Liver (tissue), 9 donors: Measurements from ENCODE around the gene MEX3C. TPM values are rescaled to one million over a fixed set of nuclear protein-coding genes. Genes with fewer than 3 reads are reported as not detected.

Experiments
- DNase-seq: peaks from one replicate; pipeline ENCODE4 v3.0.0-alpha.2; 2017; ENCODE audit warnings: low spot score
- H3K27ac ChIP-seq, 2 donors: one replicate each; pipeline ENCODE4 v1.7.0; 2013; ENCODE audit warnings: inconsistent platforms in 2 of 2, low read length in 2 of 2, control low read depth in 1 of 2, low read depth in 1 of 2, mild to moderate bottlenecking in 1 of 2
- H3K27me3 ChIP-seq, 4 donors: one replicate each; pipeline versions ENCODE4 v1.6.1 to v1.7.0; 2013; ENCODE audit warnings: low read length in 3 of 4, inconsistent platforms in 1 of 4, mild to moderate bottlenecking in 1 of 4, moderate library complexity in 1 of 4; ENCODE audit not compliant: control insufficient read depth in 4 of 4, insufficient read depth in 4 of 4
- H3K36me3 ChIP-seq, 4 donors: one replicate each; pipeline versions ENCODE4 v1.6.1 to v1.7.0; 2013; ENCODE audit warnings: low read length in 3 of 4, mild to moderate bottlenecking in 3 of 4, low read depth in 1 of 4, moderate library complexity in 1 of 4; ENCODE audit not compliant: control insufficient read depth in 4 of 4, insufficient read depth in 3 of 4
- H3K4me1 ChIP-seq, 4 donors: one replicate each; pipeline versions ENCODE4 v1.6.1 to v1.7.0; 2013; ENCODE audit warnings: low read length in 3 of 4, mild to moderate bottlenecking in 3 of 4, moderate library complexity in 1 of 4; ENCODE audit not compliant: control insufficient read depth in 4 of 4, insufficient read depth in 4 of 4
- H3K4me3 ChIP-seq, 3 donors: one replicate each; pipeline versions ENCODE4 v1.6.1 to v1.7.0; 2013; ENCODE audit warnings: low read length in 3 of 3, control low read depth in 1 of 3, low read depth in 1 of 3, mild to moderate bottlenecking in 1 of 3
- H3K9ac ChIP-seq, 2 donors: one replicate each; pipeline ENCODE4 v1.7.0; 2013; ENCODE audit warnings: low read length in 2 of 2, mild to moderate bottlenecking in 2 of 2, moderate library complexity in 2 of 2, control low read depth in 1 of 2, low read depth in 1 of 2
- H3K9me3 ChIP-seq, 4 donors: one replicate each; pipeline versions ENCODE4 v1.6.1 to v1.7.0; 2013; ENCODE audit warnings: low read length in 3 of 4; ENCODE audit not compliant: control insufficient read depth in 4 of 4
- ATF3 ChIP-seq: IDR thresholded peaks from 2 replicates; pipeline ENCODE4 v1.6.1; 2016; ENCODE audit warnings: antibody characterized with exemption
- CTCF ChIP-seq: fragments of 150-350 bp; IDR thresholded peaks from 2 replicates; pipeline ENCODE4 v1.5.1; 2017; ENCODE audit warnings: improper control_type of control experiment, low read depth, low read length; ENCODE audit not compliant: missing input control
- EGR1 ChIP-seq, 2 donors: IDR thresholded peaks; 2 replicates each; pipeline ENCODE4 v1.6.1; 2016 to 2018; ENCODE audit warnings: antibody characterized with exemption in 2 of 2, low read depth in 2 of 2
- FOXA1 ChIP-seq: IDR thresholded peaks from 2 replicates; pipeline ENCODE4 v1.6.1; 2016; ENCODE audit warnings: antibody characterized with exemption
- FOXA2 ChIP-seq: IDR thresholded peaks from 2 replicates; pipeline ENCODE4 v1.6.1; 2016; ENCODE audit warnings: antibody characterized with exemption
- GABPA ChIP-seq, 2 donors: IDR thresholded peaks in 1 of 2; conservative IDR thresholded peaks in 1 of 2; 2 replicates each; pipeline ENCODE4 v1.6.1; 2016; ENCODE audit warnings: antibody characterized with exemption in 2 of 2, mild to moderate bottlenecking in 1 of 2, moderate library complexity in 1 of 2
- HNF4A ChIP-seq, 2 donors: conservative IDR thresholded peaks; 2 replicates each; pipeline ENCODE4 v1.6.1; 2016; ENCODE audit warnings: antibody characterized with exemption in 2 of 2, mild to moderate bottlenecking in 2 of 2
- HNF4G ChIP-seq: IDR thresholded peaks from 2 replicates; pipeline ENCODE4 v1.6.1; 2016; ENCODE audit warnings: antibody characterized with exemption
- JUND ChIP-seq, 2 donors: IDR thresholded peaks; 2 replicates each; pipeline ENCODE4 v1.6.1; 2016; ENCODE audit warnings: antibody characterized with exemption in 2 of 2
- MAX ChIP-seq: IDR thresholded peaks from 2 replicates; pipeline ENCODE4 v1.6.1; 2016; ENCODE audit warnings: antibody characterized with exemption
- NR2F2 ChIP-seq: IDR thresholded peaks from 2 replicates; pipeline ENCODE4 v1.6.1; 2016; ENCODE audit warnings: antibody characterized with exemption
- RAD21 ChIP-seq, 2 donors: IDR thresholded peaks; 2 replicates each; pipeline ENCODE4 v1.6.1; 2016; ENCODE audit warnings: antibody characterized with exemption in 2 of 2, mild to moderate bottlenecking in 2 of 2
- RXRA ChIP-seq, 2 donors: IDR thresholded peaks; 2 replicates each; pipeline ENCODE4 v1.6.1; 2017 to 2018; ENCODE audit warnings: antibody characterized with exemption in 2 of 2, mild to moderate bottlenecking in 1 of 2
- SP1 ChIP-seq: IDR thresholded peaks from 2 replicates; pipeline ENCODE4 v1.6.1; 2018; ENCODE audit warnings: antibody characterized with exemption, mild to moderate bottlenecking
- YY1 ChIP-seq: IDR thresholded peaks from 2 replicates; pipeline ENCODE4 v1.6.1; 2016; ENCODE audit warnings: antibody characterized with exemption, mild to moderate bottlenecking
- ZBTB33 ChIP-seq: IDR thresholded peaks from 2 replicates; pipeline ENCODE4 v1.6.1; 2016; ENCODE audit warnings: antibody characterized with exemption
- WGBS: extraction: QIAGEN DNeasy Blood & Tissue Kit; methylation state at CpG from one replicate; pipeline ENCODE4 v1.1.7; 2013; 5-methylcytosine and 5-hydroxymethylcytosine counted together
- polyA plus RNA-seq, 2 donors: library from polyadenylated mRNA; stranded (reverse) in 1 of 2; unstranded in 1 of 2; fragments of 200-250 nt in 1 of 2; fragments of >200 nt in 1 of 2; fragmentation: Nextera tagmentation in 1 of 2; extraction: Ambion mirVana in 1 of 2; gene quantifications; one replicate each; pipeline versions ENCODE4 v1.2.1 to v1.2.3, GENCODE V29; 2013 to 2015
- total RNA-seq, 2 donors: library from RNA; depleted of rRNA; stranded (reverse); fragments of >200 nt; gene quantifications; one replicate each; pipeline ENCODE4 v1.2.3, GENCODE V29; 2014
- donor health status: healthy.
- donor health status: healthy.
- donor health status: healthy.
- donor health status: healthy.
- donor health status: healthy.

Gene MEX3C
- total and polyA plus RNA-seq, 4 donors = 2.7 to 16.1 (median 8.6) TPM

- DNase-seq = no peak
- H3K27me3 ChIP-seq = no peaks in the 10 kb centered on the region
- no peaks in the 10 kb centered on the region for H3K36me3 ChIP-seq
- H3K9ac ChIP-seq = no peak overlapping the region
- H3K4me3 ChIP-seq = no peak overlapping the region
- no peak overlapping the region for H3K27ac ChIP-seq
- 80% methylated on average over 19 of the region's 19 CpGs for WGBS
- TF ChIP-seq NR2F2 = no peak
- TF ChIP-seq RXRA (IDR thresholded peaks at IDR 0.05) = no peak
- TF ChIP-seq FOXA2 = no peak
- TF ChIP-seq JUND (IDR thresholded peaks at IDR 0.05) = no peak
- TF ChIP-seq ATF3 = no peak
- no peak for TF ChIP-seq HNF4A (conservative IDR thresholded peaks at IDR 0.05)
- no peak for TF ChIP-seq YY1
- TF ChIP-seq RAD21 (IDR thresholded peaks at IDR 0.05) = no peak
- H3K9me3 ChIP-seq = no peaks in the 10 kb centered on the region
- peaks cover 2 to 15% (median 9%) of the 10 kb centered on the region in 4 donors for H3K4me1 ChIP-seq
Measured at GRCh38 chr18:51153659-51154371, 43.7 kb downstream of the MEX3C start.

- no peaks in the 10 kb centered on the region for H3K27me3 ChIP-seq
- peaks cover 2 to 15% (median 9%) of the 10 kb centered on the region in 4 donors for H3K4me1 ChIP-seq
- H3K9ac ChIP-seq = no peak overlapping the region
- no peak overlapping the region for H3K4me3 ChIP-seq
- no peak overlapping the region for H3K27ac ChIP-seq
- H3K9me3 ChIP-seq = no peaks in the 10 kb centered on the region
- no peak for DNase-seq
- 80% methylated on average over 26 of the region's 26 CpGs for WGBS
- no peaks in the 10 kb centered on the region for H3K36me3 ChIP-seq
- no peak for TF ChIP-seq SP1
- no peak for TF ChIP-seq NR2F2
- TF ChIP-seq EGR1 (IDR thresholded peaks at IDR 0.05; ENCODE audit: low read depth in 2 of 2) = no peak
- no peak for TF ChIP-seq ZBTB33
- TF ChIP-seq RAD21 (IDR thresholded peaks at IDR 0.05) = no peak
- TF ChIP-seq HNF4G = no peak
- TF ChIP-seq FOXA1 = no peak
- no peak for TF ChIP-seq YY1
- TF ChIP-seq RXRA (IDR thresholded peaks at IDR 0.05) = no peak
- no peak for TF ChIP-seq CTCF
- no peak for TF ChIP-seq FOXA2
- no peak for TF ChIP-seq HNF4A (conservative IDR thresholded peaks at IDR 0.05)
- no peak for TF ChIP-seq MAX
- no peak for TF ChIP-seq GABPA (IDR thresholded peaks at IDR 0.05 in 1 of 2, conservative IDR thresholded peaks at IDR 0.05 in 1 of 2)
- no peak for TF ChIP-seq JUND (IDR thresholded peaks at IDR 0.05)
Measured at GRCh38 chr18:51151568-51152511, 45.6 kb downstream of the MEX3C start.
